ENCODE results near the gene CLECL1.

CLECL1 gene

GRCh38 chr12:9757433-9758025 is 24.6 kb upstream of the CLECL1 start:
- TF ChIP-seq, protein P1, sequence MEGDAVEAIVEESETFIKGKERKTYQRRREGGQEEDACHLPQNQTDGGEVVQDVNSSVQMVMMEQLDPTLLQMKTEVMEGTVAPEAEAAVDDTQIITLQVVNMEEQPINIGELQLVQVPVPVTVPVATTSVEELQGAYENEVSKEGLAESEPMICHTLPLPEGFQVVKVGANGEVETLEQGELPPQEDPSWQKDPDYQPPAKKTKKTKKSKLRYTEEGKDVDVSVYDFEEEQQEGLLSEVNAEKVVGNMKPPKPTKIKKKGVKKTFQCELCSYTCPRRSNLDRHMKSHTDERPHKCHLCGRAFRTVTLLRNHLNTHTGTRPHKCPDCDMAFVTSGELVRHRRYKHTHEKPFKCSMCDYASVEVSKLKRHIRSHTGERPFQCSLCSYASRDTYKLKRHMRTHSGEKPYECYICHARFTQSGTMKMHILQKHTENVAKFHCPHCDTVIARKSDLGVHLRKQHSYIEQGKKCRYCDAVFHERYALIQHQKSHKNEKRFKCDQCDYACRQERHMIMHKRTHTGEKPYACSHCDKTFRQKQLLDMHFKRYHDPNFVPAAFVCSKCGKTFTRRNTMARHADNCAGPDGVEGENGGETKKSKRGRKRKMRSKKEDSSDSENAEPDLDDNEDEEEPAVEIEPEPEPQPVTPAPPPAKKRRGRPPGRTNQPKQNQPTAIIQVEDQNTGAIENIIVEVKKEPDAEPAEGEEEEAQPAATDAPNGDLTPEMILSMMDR (IDR thresholded peaks at IDR 0.05; ENCODE audit: low read depth, low read length), result no peak
- DNase-seq (ENCODE audit: low read depth in 2 of 2), result no peak
- H3K4me3 ChIP-seq (replicated peaks in 1 of 2; ENCODE audit: low read depth in 2 of 2, low read length in 2 of 2), result no peak overlapping the region

- TF ChIP-seq, protein P1 (IDR thresholded peaks at IDR 0.05; ENCODE audit: low read depth, low read length), result no peak
- no peak overlapping the region for H3K4me3 ChIP-seq (replicated peaks in 1 of 2; ENCODE audit: low read depth in 2 of 2, low read length in 2 of 2)
- DNase-seq (ENCODE audit: low read depth in 2 of 2), result no peak
Observed at GRCh38 chr12:9756706-9757105, 23.8 kb upstream of the CLECL1 start.

- DNase-seq (ENCODE audit: low read depth in 2 of 2), result no peak
- TF ChIP-seq, protein P1 (IDR thresholded peaks at IDR 0.05; ENCODE audit: low read depth, low read length), result no peak
- no peak overlapping the region for H3K4me3 ChIP-seq (replicated peaks in 1 of 2; ENCODE audit: low read depth in 2 of 2, low read length in 2 of 2)
Observed at GRCh38 chr12:9756170-9756569, 23.3 kb upstream of the CLECL1 start.

DNA sequence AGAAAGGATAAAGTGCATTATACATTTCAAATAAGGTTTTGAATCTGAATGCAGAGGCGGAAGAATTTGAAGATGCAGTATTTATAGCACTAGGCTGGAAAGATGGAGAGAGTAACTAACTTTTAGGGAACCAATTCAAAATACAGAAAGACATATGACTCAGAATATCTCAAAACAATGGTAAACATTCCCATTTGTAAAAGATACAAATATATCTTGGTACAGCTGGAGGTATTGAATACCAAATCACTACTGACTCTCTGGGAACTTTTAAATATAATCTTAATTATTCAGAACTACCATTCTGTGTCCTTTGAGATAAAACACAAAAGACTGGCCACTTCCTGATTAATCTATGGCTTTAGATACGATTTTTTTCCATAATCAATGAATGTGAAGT is 22.7 kb upstream of the CLECL1 start:
- TF ChIP-seq, protein P1 (IDR thresholded peaks at IDR 0.05; ENCODE audit: low read depth, low read length), result no peak
- no peak for DNase-seq (ENCODE audit: low read depth in 2 of 2)
- H3K4me3 ChIP-seq (replicated peaks in 1 of 2; ENCODE audit: low read depth in 2 of 2, low read length in 2 of 2), result no peak overlapping the region

GRCh38 chr12:9755035-9755434 is 22.1 kb upstream of the CLECL1 start:
- DNase-seq (ENCODE audit: low read depth in 2 of 2), result no peak
- TF ChIP-seq, protein P1 (IDR thresholded peaks at IDR 0.05; ENCODE audit: low read depth, low read length), result no peak
- no peak overlapping the region for H3K4me3 ChIP-seq (replicated peaks in 1 of 2; ENCODE audit: low read depth in 2 of 2, low read length in 2 of 2)

DNA sequence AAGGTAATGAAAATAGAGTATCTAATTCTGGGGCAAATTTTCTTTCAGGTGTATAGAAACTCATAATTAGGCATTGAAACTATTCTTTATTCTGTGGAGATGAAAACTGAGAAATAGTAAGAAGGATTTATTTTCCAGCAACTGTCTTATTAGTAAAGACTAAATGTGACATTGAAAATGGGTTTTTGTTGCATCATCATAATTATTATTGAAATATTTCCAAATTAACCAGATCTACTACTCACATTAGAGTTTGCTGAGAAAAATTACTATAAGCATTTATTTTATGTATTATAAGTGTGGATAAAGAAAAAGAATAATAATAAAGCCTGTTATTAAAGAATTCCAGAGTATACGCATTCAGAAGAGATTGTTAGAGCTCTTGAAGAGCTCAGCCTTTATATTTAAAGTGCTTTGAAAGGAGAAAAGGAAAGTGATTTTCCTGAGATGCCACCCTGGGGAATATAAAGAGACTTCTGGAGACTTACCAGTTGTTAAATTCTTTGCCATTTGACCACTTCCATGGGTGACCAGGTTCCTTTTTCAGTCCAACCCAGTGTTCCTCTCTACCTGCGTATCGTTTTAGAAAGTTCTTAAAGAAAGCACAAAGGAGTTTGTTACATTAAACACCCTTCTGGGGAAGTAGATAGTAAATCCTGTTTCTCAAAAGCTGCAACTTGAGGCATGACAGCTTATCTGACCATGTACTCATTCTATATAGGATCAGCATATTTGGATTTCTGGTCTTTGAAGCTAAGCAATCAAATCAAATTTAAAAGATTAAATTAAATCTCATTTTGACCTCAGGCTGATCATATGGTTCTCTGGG is 21.4 kb upstream of the CLECL1 start:
- TF ChIP-seq, protein P1 (IDR thresholded peaks at IDR 0.05; ENCODE audit: low read depth, low read length), result no peak
- no peak overlapping the region for H3K4me3 ChIP-seq (replicated peaks in 1 of 2; ENCODE audit: low read depth in 2 of 2, low read length in 2 of 2)
- DNase-seq (ENCODE audit: low read depth in 2 of 2), result no peak
